CD4-positive, alpha-beta T cell (primary cell): Measurements from ENCODE around the gene ANO9. TPM values are rescaled to one million over a fixed set of nuclear protein-coding genes. Genes with fewer than 3 reads are reported as not detected.
A peak's percentile ranks its signal among the peaks of the same experiment; 100 is the strongest.

Experiments
- ATAC-seq: fragments of 200-7000 bp; cut with Tn5 transposase; one replicate; pipeline ENCODE4 v1.10.0; 2022; ENCODE audit warnings: mild to moderate bottlenecking; ENCODE audit not compliant: poor library complexity
- CTCF ChIA-PET: fragments of 350-600 bp; sonication (Branson Sonifier 250); formaldehyde crosslinking; loops from one replicate; lab custom pipeline; 2021; ENCODE audit warnings: antibody characterized with exemption, inconsistent platforms; lab: Charles Lee
- POLR2A ChIA-PET: fragments of 350-600 bp; sonication (Branson Sonifier 250); formaldehyde crosslinking; loops from one replicate; lab custom pipeline; 2021; ENCODE audit warnings: antibody characterized with exemption, inconsistent platforms; lab: Charles Lee
- DNase-seq, 14 experiments: peaks; one replicate each; pipeline ENCODE4 v3.0.0-alpha.2; 2013 to 2020; ENCODE audit warnings: mixed read lengths in 2 of 14
- H3K27ac ChIP-seq, 2 donors: one replicate each; pipeline versions ENCODE4 v1.5.1 to v1.7.0; 2013; ENCODE audit warnings: low read length in 2 of 2, low read depth in 1 of 2, mild to moderate bottlenecking in 1 of 2
- H3K27me3 ChIP-seq, 2 experiments: 1 replicate in 1 of 2; 2 replicates in 1 of 2; pipeline versions ENCODE4 v1.6.1 to v1.7.0; 2013; ENCODE audit warnings: low read length in 2 of 2, control low read depth in 1 of 2, mild to moderate bottlenecking in 1 of 2, moderate library complexity in 1 of 2; ENCODE audit not compliant: insufficient read depth in 2 of 2, control insufficient read depth in 1 of 2
- H3K36me3 ChIP-seq: one replicate; pipeline ENCODE4 v1.6.1; 2013; ENCODE audit warnings: low read length, control low read depth; ENCODE audit not compliant: insufficient read depth
- H3K4me1 ChIP-seq: one replicate; pipeline ENCODE4 v1.6.1; 2013; ENCODE audit warnings: low read length, control low read depth; ENCODE audit not compliant: insufficient read depth
- H3K4me3 ChIP-seq: one replicate; pipeline ENCODE4 v1.5.1; 2013; ENCODE audit warnings: mild to moderate bottlenecking, low read length, moderate library complexity
- H3K9me3 ChIP-seq, 2 experiments: 1 replicate in 1 of 2; 2 replicates in 1 of 2; pipeline versions ENCODE4 v1.6.1 to v1.7.0; 2013; ENCODE audit warnings: low read length in 2 of 2, mild to moderate bottlenecking in 2 of 2, control low read depth in 1 of 2, moderate library complexity in 1 of 2; ENCODE audit not compliant: control insufficient read depth in 1 of 2, insufficient read depth in 1 of 2
- H3K27ac Mint-ChIP-seq: one replicate; pipeline ENCODE4 v1.8.0; 2020; ENCODE audit warnings: mixed read lengths
- H3K27me3 Mint-ChIP-seq: one replicate; pipeline ENCODE4 v1.8.0; 2021; ENCODE audit warnings: mixed read lengths
- H3K36me3 Mint-ChIP-seq: one replicate; pipeline ENCODE4 v1.8.0; 2021; ENCODE audit warnings: low read depth, mixed read lengths
- H3K4me1 Mint-ChIP-seq: one replicate; pipeline ENCODE4 v1.8.0; 2021; ENCODE audit warnings: low read depth, mixed read lengths
- H3K4me3 Mint-ChIP-seq: one replicate; pipeline ENCODE4 v1.8.0; 2020; ENCODE audit warnings: mild to moderate bottlenecking, mixed read lengths
- H3K9me3 Mint-ChIP-seq: one replicate; pipeline ENCODE4 v1.8.0; 2020; ENCODE audit warnings: mixed read lengths
- intact Hi-C, 2 experiments: fragments of 100-400 bp; cut with DNase I in 1 of 2; cut with micrococcal nuclease in 1 of 2; formaldehyde crosslinking; loops; one replicate each; pipeline versions ENCODE4 v1.15.1 to v1.9.0; 2023 to 2025; cut with DNase I, micrococcal nuclease
- total RNA-seq, 174 experiments: library from RNA in 2 of 174; stranded (reverse) in 2 of 174; gene quantifications; one replicate each; pipeline ENCODE4 v1.2.3 and lab custom pipeline; 2021 to 2026
- TF ChIP-seq, protein P1 (sequence below): fragments of 200-600 bp; IDR thresholded peaks from one replicate; pipeline ENCODE4 v1.8.0; 2022; ENCODE audit warnings: antibody characterized with exemption, mild to moderate bottlenecking

ANO9 gene
- total RNA-seq, 2 experiments from 2014 or later, result 109 to 114 TPM

- Histone ChIP-seq H3K27me3 (no peaks in the 10 kb centered on the region), H3K4me1 (peaks cover 35% of the 10 kb centered on the region), H3K4me3 (no peak overlapping the region), H3K36me3 (peaks cover 2% of the 10 kb centered on the region), H3K27ac (no peak overlapping the region), H3K9me3 (no peaks in the 10 kb centered on the region)
- Mint-ChIP-seq H3K36me3 (peaks cover 15% of the 10 kb centered on the region), H3K4me1 (peaks cover 24% of the 10 kb centered on the region), H3K27ac (peak overlapping the region; percentile 78), H3K9me3 (no peaks in the 10 kb centered on the region), H3K4me3 (peak overlapping the region; percentile 67), H3K27me3 (no peaks in the 10 kb centered on the region)
- POLR2A ChIA-PET, result interaction anchor here (4.7 kb wide), 1 partner anchor 31 kb away, joined by 63 read pairs; the partner anchor contains the start of gene PTDSS2
- DNase-seq (peak in 1 of 14 experiments; percentile 4), ATAC-seq (no peak)
- intact Hi-C loops, result loop anchor here in 1 of 2 experiments (10.0 kb wide), 1 partner anchor 54 kb away; the partner anchor contains the start of gene B4GALNT4
- TF ChIP-seq, protein P1, sequence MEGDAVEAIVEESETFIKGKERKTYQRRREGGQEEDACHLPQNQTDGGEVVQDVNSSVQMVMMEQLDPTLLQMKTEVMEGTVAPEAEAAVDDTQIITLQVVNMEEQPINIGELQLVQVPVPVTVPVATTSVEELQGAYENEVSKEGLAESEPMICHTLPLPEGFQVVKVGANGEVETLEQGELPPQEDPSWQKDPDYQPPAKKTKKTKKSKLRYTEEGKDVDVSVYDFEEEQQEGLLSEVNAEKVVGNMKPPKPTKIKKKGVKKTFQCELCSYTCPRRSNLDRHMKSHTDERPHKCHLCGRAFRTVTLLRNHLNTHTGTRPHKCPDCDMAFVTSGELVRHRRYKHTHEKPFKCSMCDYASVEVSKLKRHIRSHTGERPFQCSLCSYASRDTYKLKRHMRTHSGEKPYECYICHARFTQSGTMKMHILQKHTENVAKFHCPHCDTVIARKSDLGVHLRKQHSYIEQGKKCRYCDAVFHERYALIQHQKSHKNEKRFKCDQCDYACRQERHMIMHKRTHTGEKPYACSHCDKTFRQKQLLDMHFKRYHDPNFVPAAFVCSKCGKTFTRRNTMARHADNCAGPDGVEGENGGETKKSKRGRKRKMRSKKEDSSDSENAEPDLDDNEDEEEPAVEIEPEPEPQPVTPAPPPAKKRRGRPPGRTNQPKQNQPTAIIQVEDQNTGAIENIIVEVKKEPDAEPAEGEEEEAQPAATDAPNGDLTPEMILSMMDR, result no peak
- CTCF ChIA-PET, result no interaction called here
Observed at GRCh38 chr11:418343-419247, 23.2 kb downstream of the ANO9 start.

GRCh38 chr11:417652-418342, 24.0 kb downstream of the ANO9 start:
- H3K4me1 ChIP-seq, result peaks cover 43% of the 10 kb centered on the region
- POLR2A ChIA-PET, result interaction anchor here (1.0 to 4.7 kb wide), 7 partner anchors 12 to 211 kb away, joined by 3 to 75 read pairs (median 13); partner anchors contain the start of genes ANO9, BET1L, PTDSS2 and RIC8A
- ATAC-seq, result no peak
- Mint-ChIP-seq H3K4me1 (peaks cover 31% of the 10 kb centered on the region), H3K27me3 (no peaks in the 10 kb centered on the region), H3K9me3 (no peaks in the 10 kb centered on the region), H3K27ac (peak overlapping the region; percentile 78), H3K36me3 (peaks cover 18% of the 10 kb centered on the region), H3K4me3 (peak overlapping the region; percentile 86)
- peak in 1 of 14 experiments; percentile 6 for DNase-seq
- peak overlapping the region; percentile 10 for H3K4me3 ChIP-seq
- intact Hi-C loops, result loop anchor here in 1 of 2 experiments (2.0 to 10.0 kb wide), 2 partner anchors 23 to 53 kb away; partner anchors contain the start of gene B4GALNT4
- H3K27me3 ChIP-seq, result no peaks in the 10 kb centered on the region
- TF ChIP-seq, protein P1, result no peak
- no peaks in the 10 kb centered on the region for H3K9me3 ChIP-seq
- CTCF ChIA-PET, result interaction anchor here (3.2 to 3.3 kb wide), 2 partner anchors 11 to 30 kb away, joined by 16 read pairs; no protein-coding TSS in a partner anchor
- H3K27ac ChIP-seq, result no peak overlapping the region
- H3K36me3 ChIP-seq, result peaks cover under 1% of the 10 kb centered on the region
